K562 (cell line): ENCODE data around the gene CDC26. TPM values are rescaled to one million over a fixed set of nuclear protein-coding genes. Genes with fewer than 3 reads are reported as not detected.

Experiments used
- ATAC-seq: fragments of 200-7000 bp; cut with Tn5 transposase; 3 replicates; pipeline ENCODE4 v1.9.1; 2020; ENCODE audit warnings: moderate library complexity
- BruUV-seq: library from RNA; stranded (reverse); fragments of 400-500 nt; replicated peaks from 2 replicates; lab custom pipeline; 2021; lab: Mats Ljungman, UMichigan
- CTCF ChIA-PET: fragments of 300-600 bp; formaldehyde crosslinking; extraction: SDS; loops from one replicate; lab custom pipeline; 2021; ENCODE audit warnings: low intra/inter-chr PET ratio; lab: Yijun Ruan, JAX
- POLR2A ChIA-PET: fragments of 300-600, 350-650 bp; sonication (Branson Sonifier 250); formaldehyde crosslinking; extraction: SDS; loops from one replicate; lab custom pipeline; 2021; ENCODE audit warnings: antibody characterized with exemption, inconsistent platforms; lab: Yijun Ruan, JAX
- DNase-seq, 4 experiments: peaks; one replicate each; pipeline versions ENCODE4 v3.0.0 to v3.0.0-alpha.2; 2011 to 2018; ENCODE audit warnings: low spot score in 3 of 4, mixed read lengths in 3 of 4; ENCODE audit errors: extremely low read depth in 1 of 4
- FAIRE-seq: peaks from 2 replicates; lab custom pipeline; 2011; peaks lifted over from hg19 to GRCh38; lab: Jason Lieb, UNC
- H2AFZ ChIP-seq: 2 replicates; pipeline ENCODE4 v1.6.0; 2011; ENCODE audit warnings: low read depth, low read length, control low read depth, inconsistent platforms
- H3K27ac ChIP-seq: fragments of 200-600 bp; 3 replicates; pipeline ENCODE4 v1.8.0; 2011; ENCODE audit warnings: low read depth, mild to moderate bottlenecking, control low read depth, inconsistent platforms, low read length, moderate library complexity, mixed read lengths; ENCODE audit errors: extremely low read depth
- H3K27me3 ChIP-seq, 2 experiments: fragments of 300-600 bp in 1 of 2; 2 replicates in 1 of 2; 3 replicates in 1 of 2; pipeline versions ENCODE4 v1.6.0 to v1.8.0; 2011; ENCODE audit warnings: inconsistent platforms in 2 of 2, low read length in 2 of 2, mild to moderate bottlenecking in 1 of 2, mixed read lengths in 1 of 2, moderate library complexity in 1 of 2; ENCODE audit not compliant: control insufficient read depth in 2 of 2, insufficient read depth in 2 of 2
- H3K36me3 ChIP-seq: fragments of 300-600 bp; 3 replicates; pipeline ENCODE4 v1.8.0; 2011; ENCODE audit warnings: mild to moderate bottlenecking, low read length, inconsistent platforms; ENCODE audit not compliant: control insufficient read depth, insufficient read depth
- H3K4me1 ChIP-seq, 2 experiments: fragments of 200-600 bp in 1 of 2; replicated peaks in 1 of 2; 2 replicates in 1 of 2; 3 replicates in 1 of 2; pipeline versions ENCODE4 v1.5.1 to v1.8.0; 2011; ENCODE audit warnings: inconsistent platforms in 2 of 2, low read length in 2 of 2, mild to moderate bottlenecking in 1 of 2, mixed read lengths in 1 of 2, moderate library complexity in 1 of 2; ENCODE audit not compliant: control insufficient read depth in 2 of 2, insufficient read depth in 2 of 2
- H3K4me2 ChIP-seq: 2 replicates; pipeline ENCODE4 v1.6.1; 2011; ENCODE audit warnings: low read length, control low read depth, inconsistent platforms, mixed read lengths; ENCODE audit not compliant: insufficient read depth
- H3K4me3 ChIP-seq: fragments of 200-600 bp; sonication (generic), shearing (Covaris generic); 2 replicates; pipeline ENCODE4 v1.5.1; 2016; ENCODE audit warnings: control low read depth, inconsistent platforms
- H3K79me2 ChIP-seq: fragments of 200-600 bp; 3 replicates; pipeline ENCODE4 v1.8.0; 2011; ENCODE audit warnings: low read length, inconsistent platforms; ENCODE audit not compliant: control insufficient read depth, insufficient read depth
- H3K9ac ChIP-seq, 2 experiments: 2 replicates each; pipeline versions ENCODE4 v1.6.0 to v1.6.1; 2011; ENCODE audit warnings: low read depth in 2 of 2, low read length in 2 of 2, control low read depth in 1 of 2, inconsistent platforms in 1 of 2, mild to moderate bottlenecking in 1 of 2, mixed read lengths in 1 of 2; ENCODE audit not compliant: insufficient read depth in 1 of 2
- H3K9me1 ChIP-seq: one replicate; pipeline ENCODE4 v1.6.0; 2011; ENCODE audit warnings: inconsistent platforms, mild to moderate bottlenecking, low read length, moderate library complexity; ENCODE audit not compliant: control insufficient read depth, insufficient read depth
- H3K9me3 ChIP-seq: replicated peaks from 2 replicates; pipeline ENCODE4 v1.5.1; 2011; ENCODE audit warnings: low read depth, low read length, inconsistent platforms; ENCODE audit not compliant: control insufficient read depth, insufficient read depth
- H4K20me1 ChIP-seq: replicated peaks from 2 replicates; pipeline ENCODE4 v1.6.1; 2011; ENCODE audit warnings: low read length, inconsistent platforms, mixed read lengths; ENCODE audit not compliant: control insufficient read depth, insufficient read depth
- CBX8 ChIP-seq: fragments of 200-600 bp; sonication (generic); IDR thresholded peaks from 2 replicates; pipeline ENCODE4 v1.6.1; 2012; ENCODE audit warnings: borderline replicate concordance, mixed run types, low read depth, mild to moderate bottlenecking, moderate library complexity, mixed read lengths, low read length, control low read depth, inconsistent platforms; ENCODE audit not compliant: poor library complexity, severe bottlenecking; ENCODE audit errors: extremely low read depth
- NCOR1 ChIP-seq: fragments of 450-650 bp; IDR thresholded peaks from 2 replicates; pipeline ENCODE4 v1.6.1; 2016; ENCODE audit warnings: mild to moderate bottlenecking, moderate library complexity
- SIX5 ChIP-seq, 2 experiments: IDR thresholded peaks; 2 replicates each; pipeline ENCODE4 v1.6.1; 2011; ENCODE audit warnings: low read length in 2 of 2, borderline replicate concordance in 1 of 2, low read depth in 1 of 2, mild to moderate bottlenecking in 1 of 2, moderate library complexity in 1 of 2; ENCODE audit not compliant: insufficient read depth in 1 of 2
- SMC3 ChIP-seq: conservative IDR thresholded peaks from 2 replicates; pipeline ENCODE4 v1.6.1; 2011; ENCODE audit warnings: low read depth, low read length, improper control_type of control experiment; ENCODE audit not compliant: insufficient read depth
- WGBS: fragments of 100-300 bp; shearing (Covaris generic); methylation state at CpG from one replicate; pipeline ENCODE4 v1.1.6; 2016; ENCODE audit warnings: low coverage, mixed read lengths; ENCODE audit not compliant: insufficient coverage; ENCODE audit errors: missing lambda C conversion rate; 5-methylcytosine and 5-hydroxymethylcytosine counted together
- in situ Hi-C: fragments of 300-500 bp; cut with MboI; formaldehyde crosslinking; loops from 4 replicates; pipeline ENCODE4 v1.15.0; 2018; ENCODE audit warnings: inconsistent platforms, mixed read lengths
- intact Hi-C: fragments of 100-400 bp; cut with micrococcal nuclease; formaldehyde crosslinking; loops from 2 replicates; pipeline ENCODE4 v1.14.2; 2022
- polyA plus RNA-seq, 8 experiments: library from polyadenylated mRNA; depleted of rRNA in 4 of 8; stranded (reverse) in 5 of 8; unstranded in 3 of 8; fragments of >200 nt; fragmentation: Nextera tagmentation in 2 of 8; fragmentation: Illumina TruSeq in 1 of 8; extraction: Ambion mirVana in 2 of 8; extraction: Trizol in 1 of 8; gene quantifications; 2 replicates each; pipeline versions ENCODE4 v1.2.1 to v1.2.3, GENCODE V29; 2011 to 2014; ENCODE audit warnings: inconsistent platforms in 1 of 8, missing spikeins in 1 of 8
- total RNA-seq, 7 experiments: library from RNA; depleted of rRNA in 6 of 7; stranded (reverse); fragments of >200 nt in 6 of 7; fragmentation: Illumina TruSeq in 2 of 7; extraction: Trizol in 2 of 7; gene quantifications; 2 replicates each; pipeline versions ENCODE4 v1.2.1 to v1.2.3, GENCODE V29; 2011 to 2021; ENCODE audit warnings: low replicate concordance in 1 of 7
- TF ChIP-seq, protein P1 (sequence below): fragments of 450-650 bp; IDR thresholded peaks from 2 replicates; pipeline ENCODE4 v1.6.1; 2016
- TF ChIP-seq, protein P2 (sequence below): sonication (generic); formaldehyde crosslinking; IDR thresholded peaks from 2 replicates; pipeline ENCODE4 v1.8.0; 2023; ENCODE audit warnings: mild to moderate bottlenecking, missing genetic modification reagents
- TF ChIP-seq, protein P3 (sequence below): sonication (generic); formaldehyde crosslinking; IDR thresholded peaks from 2 replicates; pipeline ENCODE4 v1.8.0; 2022; ENCODE audit warnings: mild to moderate bottlenecking, missing genetic modification reagents

CDC26 gene
- total and polyA plus RNA-seq, 9 of the 15 experiments (the other 6 are each of a cell fraction or from before 2014, with no cell fraction given): 33.0 to 147 (median 60.0) TPM

DNA sequence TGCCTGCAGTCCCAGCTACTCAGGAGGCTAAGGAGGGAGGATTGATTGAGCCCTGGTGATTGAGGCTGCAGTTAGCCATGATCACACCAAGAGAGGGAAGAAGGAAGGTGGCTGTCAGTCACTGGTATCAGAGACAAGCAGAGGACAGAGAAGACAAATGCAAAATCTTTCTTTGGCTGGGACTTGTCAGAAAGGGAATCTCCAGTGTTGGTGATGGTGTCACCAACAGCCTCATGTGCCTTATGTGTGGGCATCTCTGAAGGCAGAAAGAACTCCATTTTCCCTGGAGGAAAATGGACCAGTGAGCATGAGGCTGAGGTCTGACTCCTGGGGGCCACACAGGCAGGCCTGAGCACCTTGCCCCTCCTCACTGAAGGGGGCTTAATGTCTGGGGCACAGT is 39.9 kb upstream of the CDC26 start:
- intact Hi-C loops: no loop called here
- in situ Hi-C loops: no loop called here
- FAIRE-seq (no peak), DNase-seq (no peak), ATAC-seq (no peak)
- Histone ChIP-seq H4K20me1 (0 out of 2 replicates have a peak, but pooled peaks cover 3% of the 10 kb centered on the region), H3K9me1 (no peaks in the 10 kb centered on the region), H3K4me2 (no peak overlapping the region), H3K4me3 (no peak overlapping the region), H3K27me3 (peaks cover 11 to 39% of the 10 kb centered on the region in 2 experiments; a peak in 4 of 5 replicates), H3K9ac (no peak overlapping the region), H3K79me2 (no peaks in the 10 kb centered on the region), H3K27ac (no peak overlapping the region), H2AFZ (no peak overlapping the region), H3K36me3 (no peaks in the 10 kb centered on the region), H3K9me3 (no peaks in the 10 kb centered on the region), H3K4me1 (no peaks in the 10 kb centered on the region; a peak in 1 of 5 replicates)
- CTCF ChIA-PET: no interaction called here
- TF ChIP-seq NCOR1: no peak
- TF ChIP-seq, protein P1, sequence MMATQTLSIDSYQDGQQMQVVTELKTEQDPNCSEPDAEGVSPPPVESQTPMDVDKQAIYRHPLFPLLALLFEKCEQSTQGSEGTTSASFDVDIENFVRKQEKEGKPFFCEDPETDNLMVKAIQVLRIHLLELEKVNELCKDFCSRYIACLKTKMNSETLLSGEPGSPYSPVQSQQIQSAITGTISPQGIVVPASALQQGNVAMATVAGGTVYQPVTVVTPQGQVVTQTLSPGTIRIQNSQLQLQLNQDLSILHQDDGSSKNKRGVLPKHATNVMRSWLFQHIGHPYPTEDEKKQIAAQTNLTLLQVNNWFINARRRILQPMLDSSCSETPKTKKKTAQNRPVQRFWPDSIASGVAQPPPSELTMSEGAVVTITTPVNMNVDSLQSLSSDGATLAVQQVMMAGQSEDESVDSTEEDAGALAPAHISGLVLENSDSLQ: peak; percentile 48
- POLR2A ChIA-PET: interaction anchor here (0.6 kb wide), 1 partner anchor 43 kb away, joined by 4 read pairs; no protein-coding TSS in a partner anchor
- BruUV-seq: no TSS peak

DNA sequence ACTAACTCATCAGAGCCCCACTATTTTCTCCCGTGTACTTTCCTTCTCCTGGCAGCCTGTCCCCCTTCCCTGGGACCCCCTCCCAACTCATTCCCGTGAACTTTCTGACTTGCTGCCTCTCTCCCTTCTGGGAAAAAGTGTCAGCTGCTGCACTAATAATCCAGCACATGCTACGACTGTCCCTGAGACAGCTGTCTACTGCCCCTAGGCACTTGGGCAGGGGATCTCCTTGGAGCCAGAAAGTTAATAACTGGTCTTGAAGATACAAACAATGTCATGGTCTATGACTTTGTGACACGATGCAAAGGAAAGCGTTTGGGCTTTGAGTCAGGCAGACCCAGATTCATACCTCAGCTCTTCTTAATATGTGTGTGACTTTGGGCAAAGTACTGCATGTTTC is 37.9 kb upstream of the CDC26 start:
- Histone ChIP-seq H3K4me1 (no peaks in the 10 kb centered on the region; a peak in 1 of 5 replicates), H4K20me1 (0 out of 2 replicates have a peak, but pooled peaks cover 3% of the 10 kb centered on the region), H3K9ac (no peak overlapping the region), H3K27me3 (peaks cover 11 to 34% of the 10 kb centered on the region in 2 experiments; a peak in 4 of 5 replicates), H3K79me2 (no peaks in the 10 kb centered on the region), H3K27ac (no peak overlapping the region), H3K4me2 (no peak overlapping the region), H3K4me3 (no peak overlapping the region), H2AFZ (no peak overlapping the region), H3K36me3 (no peaks in the 10 kb centered on the region), H3K9me3 (no peaks in the 10 kb centered on the region), H3K9me1 (no peaks in the 10 kb centered on the region)
- WGBS: 8% methylated on average over 5 of the region's 5 CpGs
- POLR2A ChIA-PET: interaction anchor here (0.7 to 1.4 kb wide), 3 partner anchors 27 to 97 kb away, joined by 3 to 4 read pairs (median 4); partner anchors contain the start of gene WDR31
- ATAC-seq: no peak
- in situ Hi-C loops (no loop called here), intact Hi-C loops (no loop called here)
- FAIRE-seq: no peak
- no peak for DNase-seq
- CTCF ChIA-PET: no interaction called here
- no TSS peak for BruUV-seq
- TF ChIP-seq, protein P2, sequence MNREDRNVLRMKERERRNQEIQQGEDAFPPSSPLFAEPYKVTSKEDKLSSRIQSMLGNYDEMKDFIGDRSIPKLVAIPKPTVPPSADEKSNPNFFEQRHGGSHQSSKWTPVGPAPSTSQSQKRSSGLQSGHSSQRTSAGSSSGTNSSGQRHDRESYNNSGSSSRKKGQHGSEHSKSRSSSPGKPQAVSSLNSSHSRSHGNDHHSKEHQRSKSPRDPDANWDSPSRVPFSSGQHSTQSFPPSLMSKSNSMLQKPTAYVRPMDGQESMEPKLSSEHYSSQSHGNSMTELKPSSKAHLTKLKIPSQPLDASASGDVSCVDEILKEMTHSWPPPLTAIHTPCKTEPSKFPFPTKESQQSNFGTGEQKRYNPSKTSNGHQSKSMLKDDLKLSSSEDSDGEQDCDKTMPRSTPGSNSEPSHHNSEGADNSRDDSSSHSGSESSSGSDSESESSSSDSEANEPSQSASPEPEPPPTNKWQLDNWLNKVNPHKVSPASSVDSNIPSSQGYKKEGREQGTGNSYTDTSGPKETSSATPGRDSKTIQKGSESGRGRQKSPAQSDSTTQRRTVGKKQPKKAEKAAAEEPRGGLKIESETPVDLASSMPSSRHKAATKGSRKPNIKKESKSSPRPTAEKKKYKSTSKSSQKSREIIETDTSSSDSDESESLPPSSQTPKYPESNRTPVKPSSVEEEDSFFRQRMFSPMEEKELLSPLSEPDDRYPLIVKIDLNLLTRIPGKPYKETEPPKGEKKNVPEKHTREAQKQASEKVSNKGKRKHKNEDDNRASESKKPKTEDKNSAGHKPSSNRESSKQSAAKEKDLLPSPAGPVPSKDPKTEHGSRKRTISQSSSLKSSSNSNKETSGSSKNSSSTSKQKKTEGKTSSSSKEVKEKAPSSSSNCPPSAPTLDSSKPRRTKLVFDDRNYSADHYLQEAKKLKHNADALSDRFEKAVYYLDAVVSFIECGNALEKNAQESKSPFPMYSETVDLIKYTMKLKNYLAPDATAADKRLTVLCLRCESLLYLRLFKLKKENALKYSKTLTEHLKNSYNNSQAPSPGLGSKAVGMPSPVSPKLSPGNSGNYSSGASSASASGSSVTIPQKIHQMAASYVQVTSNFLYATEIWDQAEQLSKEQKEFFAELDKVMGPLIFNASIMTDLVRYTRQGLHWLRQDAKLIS (CRISPR knock-in tag): no peak
- no peak for TF ChIP-seq SIX5 (IDR thresholded peaks at IDR 0.05; ENCODE audit: borderline replicate concordance in 1 of 2, insufficient read depth in 1 of 2, low read depth in 1 of 2, low read length in 2 of 2)
- no peak for TF ChIP-seq SMC3
- no peak for TF ChIP-seq CBX8
- TF ChIP-seq, protein P3, sequence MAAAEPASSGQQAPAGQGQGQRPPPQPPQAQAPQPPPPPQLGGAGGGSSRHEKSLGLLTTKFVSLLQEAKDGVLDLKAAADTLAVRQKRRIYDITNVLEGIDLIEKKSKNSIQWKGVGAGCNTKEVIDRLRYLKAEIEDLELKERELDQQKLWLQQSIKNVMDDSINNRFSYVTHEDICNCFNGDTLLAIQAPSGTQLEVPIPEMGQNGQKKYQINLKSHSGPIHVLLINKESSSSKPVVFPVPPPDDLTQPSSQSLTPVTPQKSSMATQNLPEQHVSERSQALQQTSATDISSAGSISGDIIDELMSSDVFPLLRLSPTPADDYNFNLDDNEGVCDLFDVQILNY (CRISPR knock-in tag): no peak
